ENCODE measurements around the gene NEDD8. TPM values are rescaled to one million over a fixed set of nuclear protein-coding genes. Genes with fewer than 3 reads are reported as not detected.

The NEDD8 gene
- total RNA-seq, 1 donor from 2014 or later, result 191 TPM

- Mint-ChIP-seq H3K4me1 (peaks cover 11% of the 10 kb centered on the region), H3K9me3 (no peaks in the 10 kb centered on the region), H3K36me3 (ENCODE audit: low read depth) (peaks cover 10% of the 10 kb centered on the region), H3K27me3 (ENCODE audit: low read depth) (peaks cover 2% of the 10 kb centered on the region), H3K4me3 (peak overlapping the region; percentile 72), H3K27ac (ENCODE audit: unreplicated experiment) (no peak overlapping the region)
- DNase-seq (ENCODE audit: low read depth, low spot score), result no peak
- TF ChIP-seq CTCF (conservative IDR thresholded peaks at IDR 0.05), result no peak
Measured at GRCh38 chr14:24178399-24179178, 53.6 kb downstream of the NEDD8 start.

GRCh38 chr14:24177891-24178290, 54.3 kb downstream of the NEDD8 start:
- H3K9me3 Mint-ChIP-seq, result no peaks in the 10 kb centered on the region
- peaks cover 18% of the 10 kb centered on the region for H3K4me1 Mint-ChIP-seq
- H3K27ac Mint-ChIP-seq (ENCODE audit: unreplicated experiment), result no peak overlapping the region
- DNase-seq (ENCODE audit: low read depth, low spot score), result no peak
- TF ChIP-seq CTCF (conservative IDR thresholded peaks at IDR 0.05), result no peak
- H3K36me3 Mint-ChIP-seq (ENCODE audit: low read depth), result peaks cover 10% of the 10 kb centered on the region
- H3K27me3 Mint-ChIP-seq (ENCODE audit: low read depth), result peaks cover 2% of the 10 kb centered on the region
- H3K4me3 Mint-ChIP-seq, result no peak overlapping the region

GRCh38 chr14:24177041-24177825, 54.9 kb downstream of the NEDD8 start:
- DNase-seq (ENCODE audit: low read depth, low spot score), result no peak
- H3K36me3 Mint-ChIP-seq (ENCODE audit: low read depth), result peaks cover 7% of the 10 kb centered on the region
- TF ChIP-seq CTCF (conservative IDR thresholded peaks at IDR 0.05), result no peak
- H3K4me3 Mint-ChIP-seq, result peak overlapping the region; percentile 59
- no peak overlapping the region for H3K27ac Mint-ChIP-seq (ENCODE audit: unreplicated experiment)
- no peaks in the 10 kb centered on the region for H3K9me3 Mint-ChIP-seq
- H3K27me3 Mint-ChIP-seq (ENCODE audit: low read depth), result peaks cover 2% of the 10 kb centered on the region
- H3K4me1 Mint-ChIP-seq, result peaks cover 22% of the 10 kb centered on the region

GRCh38 chr14:24176599-24176998, 55.6 kb downstream of the NEDD8 start:
- Mint-ChIP-seq H3K27ac (ENCODE audit: unreplicated experiment) (no peak overlapping the region), H3K36me3 (ENCODE audit: low read depth) (peaks cover 7% of the 10 kb centered on the region), H3K4me3 (peak overlapping the region; percentile 59), H3K9me3 (no peaks in the 10 kb centered on the region), H3K4me1 (peaks cover 24% of the 10 kb centered on the region), H3K27me3 (ENCODE audit: low read depth) (peaks cover 2% of the 10 kb centered on the region)
- TF ChIP-seq CTCF (conservative IDR thresholded peaks at IDR 0.05), result no peak
- no peak for DNase-seq (ENCODE audit: low read depth, low spot score)

GRCh38 chr14:24172871-24173281, 59.3 kb downstream of the NEDD8 start:
- Mint-ChIP-seq H3K4me3 (peak overlapping the region; percentile 92), H3K27me3 (ENCODE audit: low read depth) (no peaks in the 10 kb centered on the region), H3K36me3 (ENCODE audit: low read depth) (peaks cover 7% of the 10 kb centered on the region), H3K9me3 (no peaks in the 10 kb centered on the region), H3K27ac (ENCODE audit: unreplicated experiment) (peak overlapping the region; percentile 65), H3K4me1 (peaks cover 25% of the 10 kb centered on the region)
- DNase-seq (ENCODE audit: low read depth, low spot score), result no peak
- no peak for TF ChIP-seq CTCF (conservative IDR thresholded peaks at IDR 0.05)
